Thoracic aorta (tissue), 2 donors: ENCODE data around the gene PFKFB3. TPM values are rescaled to one million over a fixed set of nuclear protein-coding genes. Genes with fewer than 3 reads are reported as not detected.

Source experiments
- ATAC-seq: fragments of 150-250 bp; one replicate; pipeline ENCODE4 v1.8.0; 2017; ENCODE audit warnings: low read depth; ENCODE audit not compliant: insufficient number of reproducible peaks, low FRiP score
- DNase-seq: peaks from one replicate; pipeline ENCODE4 v3.0.0-alpha.2; 2020; ENCODE audit warnings: low spot score
- H3K27ac ChIP-seq, 2 donors: fragments of 200-600 bp; sonication (generic); 1 replicate in 1 of 2; 2 replicates in 1 of 2; pipeline ENCODE4 v1.5.1; 2016; ENCODE audit warnings: mild to moderate bottlenecking in 2 of 2, moderate library complexity in 2 of 2
- H3K27me3 ChIP-seq: fragments of 200-600 bp; sonication (generic); replicated peaks from 2 replicates; pipeline ENCODE4 v1.6.0; 2016; ENCODE audit warnings: mild to moderate bottlenecking; ENCODE audit not compliant: insufficient read depth
- H3K36me3 ChIP-seq: fragments of 200-600 bp; sonication (generic); one replicate; pipeline ENCODE4 v1.5.1; 2016
- H3K4me1 ChIP-seq, 2 donors: fragments of 200-600 bp; sonication (generic); 1 replicate in 1 of 2; 2 replicates in 1 of 2; pipeline versions ENCODE4 v1.5.1 to v1.6.0; 2016; ENCODE audit warnings: low read depth in 2 of 2, mild to moderate bottlenecking in 1 of 2; ENCODE audit not compliant: control insufficient read depth in 1 of 2
- H3K4me3 ChIP-seq: fragments of 200-600 bp; sonication (generic); 2 replicates; pipeline ENCODE4 v1.5.1; 2016; ENCODE audit warnings: mild to moderate bottlenecking
- H3K9me3 ChIP-seq: fragments of 200-600 bp; sonication (generic); 2 replicates; pipeline ENCODE4 v1.5.1; 2016
- total RNA-seq, 2 donors: library from RNA; depleted of rRNA; stranded (reverse); fragments of >200 nt; gene quantifications; one replicate each; pipeline versions ENCODE4 v1.1.0 to v1.2.3, GENCODE V29; 2016
- TF ChIP-seq, protein P1 (sequence below): fragments of 200-600 bp; sonication (generic); IDR thresholded peaks from one replicate; pipeline ENCODE4 v1.5.1; 2019; ENCODE audit warnings: antibody characterized with exemption

PFKFB3 gene
- total RNA-seq, 2 donors from 2014 or later = 151 to 311 TPM

DNA sequence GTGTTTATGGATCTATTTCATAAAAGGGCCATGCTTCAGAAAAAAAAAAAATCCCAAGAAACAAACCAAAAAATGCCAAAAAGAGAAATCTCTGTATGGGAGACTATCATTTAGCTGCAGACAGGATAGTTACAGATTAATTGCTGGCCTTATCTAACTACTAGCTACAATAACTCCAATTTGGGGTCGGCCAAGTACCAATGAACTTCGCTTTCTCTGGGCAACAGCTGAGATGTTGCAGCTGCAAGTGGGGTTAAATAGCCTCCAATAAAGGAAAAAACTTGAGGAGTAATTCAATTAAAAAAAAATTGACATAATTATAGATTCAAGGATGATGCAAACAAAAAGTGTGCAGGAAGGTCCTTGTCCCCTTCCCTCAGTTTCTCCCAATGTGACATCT is 73.6 kb downstream of the PFKFB3 start:
- Histone ChIP-seq H3K4me1 (peaks cover 24 to 75% of the 10 kb centered on the region in 2 donors), H3K27me3 (no peaks in the 10 kb centered on the region), H3K9me3 (no peaks in the 10 kb centered on the region), H3K36me3 (no peaks in the 10 kb centered on the region), H3K4me3 (no peak overlapping the region), H3K27ac (peak overlapping the region; percentile 84 to 97)
- ATAC-seq (no peak), DNase-seq (no peak)
- TF ChIP-seq, protein P1, sequence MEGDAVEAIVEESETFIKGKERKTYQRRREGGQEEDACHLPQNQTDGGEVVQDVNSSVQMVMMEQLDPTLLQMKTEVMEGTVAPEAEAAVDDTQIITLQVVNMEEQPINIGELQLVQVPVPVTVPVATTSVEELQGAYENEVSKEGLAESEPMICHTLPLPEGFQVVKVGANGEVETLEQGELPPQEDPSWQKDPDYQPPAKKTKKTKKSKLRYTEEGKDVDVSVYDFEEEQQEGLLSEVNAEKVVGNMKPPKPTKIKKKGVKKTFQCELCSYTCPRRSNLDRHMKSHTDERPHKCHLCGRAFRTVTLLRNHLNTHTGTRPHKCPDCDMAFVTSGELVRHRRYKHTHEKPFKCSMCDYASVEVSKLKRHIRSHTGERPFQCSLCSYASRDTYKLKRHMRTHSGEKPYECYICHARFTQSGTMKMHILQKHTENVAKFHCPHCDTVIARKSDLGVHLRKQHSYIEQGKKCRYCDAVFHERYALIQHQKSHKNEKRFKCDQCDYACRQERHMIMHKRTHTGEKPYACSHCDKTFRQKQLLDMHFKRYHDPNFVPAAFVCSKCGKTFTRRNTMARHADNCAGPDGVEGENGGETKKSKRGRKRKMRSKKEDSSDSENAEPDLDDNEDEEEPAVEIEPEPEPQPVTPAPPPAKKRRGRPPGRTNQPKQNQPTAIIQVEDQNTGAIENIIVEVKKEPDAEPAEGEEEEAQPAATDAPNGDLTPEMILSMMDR = no peak

DNA sequence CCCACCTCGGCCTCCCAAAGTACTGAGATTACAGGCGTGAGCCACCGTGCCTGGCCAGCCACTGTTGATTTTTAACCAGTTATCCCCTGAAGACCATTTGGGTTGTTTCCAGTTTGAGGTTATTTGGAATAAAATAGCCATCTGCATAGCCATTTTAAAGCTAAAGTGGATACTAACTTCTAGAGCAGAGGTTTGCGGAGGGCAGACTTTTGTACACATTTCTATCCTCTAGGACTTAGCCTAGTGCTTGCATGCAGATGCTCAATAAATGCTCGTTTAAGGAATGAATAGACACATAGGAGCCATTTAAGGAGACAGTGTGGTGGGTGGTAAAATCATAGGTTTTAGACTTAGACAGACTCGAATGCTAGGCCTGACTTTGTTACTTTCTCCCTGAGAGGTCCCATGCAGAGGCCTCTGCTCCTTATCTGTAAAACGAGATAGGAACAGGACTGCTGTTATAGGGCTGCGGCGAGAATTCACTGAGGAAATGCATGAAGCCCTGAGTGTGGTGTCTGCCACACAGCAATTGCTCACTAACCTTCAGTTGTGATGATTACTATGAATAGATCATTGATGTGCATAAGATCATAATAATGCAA is 75.9 kb downstream of the PFKFB3 start:
- H3K4me1 ChIP-seq = peaks cover 22 to 54% of the 10 kb centered on the region in 2 donors
- TF ChIP-seq, protein P1 = no peak
- peak overlapping the region; percentile 68 to 88 for H3K27ac ChIP-seq
- no peak overlapping the region for H3K4me3 ChIP-seq
- no peaks in the 10 kb centered on the region for H3K27me3 ChIP-seq
- H3K36me3 ChIP-seq = no peaks in the 10 kb centered on the region
- no peaks in the 10 kb centered on the region for H3K9me3 ChIP-seq
- ATAC-seq (no peak), DNase-seq (no peak)

DNA sequence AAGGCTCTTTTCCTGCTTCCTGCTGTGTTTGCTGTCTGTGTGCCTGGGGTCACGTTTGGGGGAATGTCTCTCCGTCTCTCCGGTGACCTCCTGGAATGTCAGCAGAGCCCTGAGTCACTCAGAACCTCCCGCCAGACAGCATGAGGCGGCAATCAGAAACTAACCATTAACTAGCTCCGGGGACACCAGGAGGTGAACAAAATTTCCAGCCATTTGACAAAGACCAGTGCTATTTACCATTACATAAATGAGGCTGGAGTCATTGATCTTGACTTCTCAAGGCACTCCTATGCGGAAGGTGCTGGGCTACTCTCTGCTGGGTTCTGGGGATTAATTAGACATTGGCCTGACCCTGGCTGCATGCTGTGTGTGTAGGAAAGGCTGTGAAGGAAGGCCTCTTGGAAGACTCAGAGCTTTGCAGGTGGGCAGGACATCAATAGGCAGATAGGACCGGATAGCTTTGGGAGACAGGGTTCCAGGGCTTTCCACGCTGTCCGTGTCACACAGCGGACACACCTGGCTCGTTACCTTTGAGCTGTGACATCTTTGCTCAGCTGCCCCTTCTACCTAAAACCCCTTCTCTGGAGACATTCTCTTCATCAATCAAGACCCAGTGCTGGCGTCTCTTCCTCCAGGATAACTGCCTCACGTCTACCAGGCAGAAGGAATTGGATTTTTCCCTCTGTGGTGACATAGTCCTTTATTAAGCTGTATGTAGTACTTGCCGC is 77.0 kb downstream of the PFKFB3 start:
- Histone ChIP-seq H3K36me3 (no peaks in the 10 kb centered on the region), H3K4me1 (peaks cover 12 to 43% of the 10 kb centered on the region in 2 donors), H3K9me3 (no peaks in the 10 kb centered on the region), H3K4me3 (no peak overlapping the region), H3K27me3 (no peaks in the 10 kb centered on the region), H3K27ac (peak overlapping the region; percentile 68 to 88)
- peak; percentile 36 for DNase-seq
- ATAC-seq = peak; percentile 14
- TF ChIP-seq, protein P1 = no peak

DNA sequence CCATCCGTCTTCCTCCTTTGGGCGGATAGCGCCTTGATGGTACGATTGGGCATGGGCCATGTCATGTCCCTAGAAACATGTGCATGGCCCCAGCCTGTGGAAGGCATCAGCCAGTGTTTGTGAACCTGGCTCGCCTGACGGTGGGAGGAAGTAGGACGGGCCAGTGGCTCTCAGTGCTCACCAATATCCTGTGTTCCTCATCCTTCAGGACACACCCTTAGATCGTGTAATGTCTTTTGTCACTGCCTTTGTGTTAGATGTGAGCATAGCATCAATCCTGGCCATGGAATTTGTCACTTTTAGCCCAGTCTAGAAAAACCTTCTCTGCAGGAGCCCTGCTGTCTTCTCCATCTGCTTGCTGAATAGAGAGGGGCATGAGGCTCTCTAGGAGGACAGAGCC is 77.6 kb downstream of the PFKFB3 start:
- Histone ChIP-seq H3K27ac (peak overlapping the region; percentile 68 to 88), H3K4me1 (peaks cover 8 to 39% of the 10 kb centered on the region in 2 donors), H3K4me3 (no peak overlapping the region), H3K27me3 (no peaks in the 10 kb centered on the region), H3K9me3 (no peaks in the 10 kb centered on the region), H3K36me3 (no peaks in the 10 kb centered on the region)
- no peak for ATAC-seq
- DNase-seq = no peak
- TF ChIP-seq, protein P1 = no peak

DNA sequence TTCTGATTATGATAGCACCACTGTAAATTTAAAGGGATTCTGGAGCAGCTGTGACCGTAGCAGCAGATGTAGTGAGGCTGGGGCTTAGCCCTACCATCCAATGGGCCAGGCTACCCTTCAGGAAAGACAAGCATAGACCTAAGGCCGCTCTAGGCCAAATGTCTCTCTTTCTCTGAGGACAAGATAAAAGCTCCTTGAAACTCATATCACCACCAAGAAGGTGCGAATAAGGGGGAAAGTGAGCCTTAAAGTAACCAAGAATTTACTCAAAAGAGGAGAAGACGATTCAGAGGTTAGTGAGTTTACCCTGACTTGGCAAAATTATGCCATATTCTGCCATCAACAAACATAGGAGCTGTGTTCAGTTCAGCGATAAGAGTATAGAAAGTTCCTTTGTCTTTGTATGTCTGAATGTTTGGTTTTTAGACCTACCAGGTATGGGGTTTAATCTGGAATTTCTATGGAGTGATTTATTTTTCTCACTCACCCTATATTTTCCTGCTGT is 79.8 kb downstream of the PFKFB3 start:
- Histone ChIP-seq H3K27me3 (no peaks in the 10 kb centered on the region), H3K9me3 (no peaks in the 10 kb centered on the region)
- TF ChIP-seq, protein P1 = no peak

More for the DNA sequence above, 79.8 kb downstream of the PFKFB3 start:
- H3K4me3 ChIP-seq = no peak overlapping the region
- DNase-seq = no peak
- H3K27ac ChIP-seq = peak overlapping the region; percentile 47 to 58
- peaks cover 3 to 25% of the 10 kb centered on the region in 2 donors for H3K4me1 ChIP-seq
- H3K36me3 ChIP-seq = no peaks in the 10 kb centered on the region
- ATAC-seq = no peak
